Cardiac fibroblast (primary cell): ENCODE data around the gene TANGO2.
A peak's percentile ranks its signal among the peaks of the same experiment; 100 is the strongest.

ENCODE experiments used
- DNase-seq, 2 donors: peaks; one replicate each; pipeline versions ENCODE4 v3.0.0 to v3.0.0-alpha.2; 2010; ENCODE audit warnings: low read depth in 2 of 2
- H3K4me3 ChIP-seq, 2 donors: replicated peaks in 1 of 2; 1 replicate in 1 of 2; 2 replicates in 1 of 2; pipeline ENCODE4 v1.5.1; 2011; ENCODE audit warnings: low read depth in 2 of 2, low read length in 2 of 2, mild to moderate bottlenecking in 2 of 2, moderate library complexity in 1 of 2
- CTCF ChIP-seq: IDR thresholded peaks from one replicate; pipeline ENCODE4 v1.5.1; 2011; ENCODE audit warnings: low read depth, mild to moderate bottlenecking, low read length, inconsistent platforms

Gene TANGO2

GRCh38 chr22:20080445-20080775, 59.5 kb downstream of the TANGO2 start:
- no peak for TF ChIP-seq CTCF
- peak; percentile 45 to 62 for DNase-seq
- H3K4me3 ChIP-seq: peak overlapping the region; percentile 73 to 80

GRCh38 chr22:20080776-20081654, 60.1 kb downstream of the TANGO2 start:
- no peak for TF ChIP-seq CTCF

GRCh38 chr22:20083157-20083890, 62.4 kb downstream of the TANGO2 start:
- no peak for TF ChIP-seq CTCF
- no peak overlapping the region for H3K4me3 ChIP-seq
- DNase-seq: no peak

More at GRCh38 chr22:20080776-20081654, 60.1 kb downstream of the TANGO2 start:
- DNase-seq: peak; percentile 55 to 76
- peak overlapping the region; percentile 73 to 80 for H3K4me3 ChIP-seq

- no peak for TF ChIP-seq CTCF
- no peak overlapping the region for H3K4me3 ChIP-seq
- DNase-seq: no peak
These were observed 63.1 kb downstream of the TANGO2 start for GRCh38 chr22:20083891-20084546.

- DNase-seq: peak; percentile 5 to 12
- no peak overlapping the region for H3K4me3 ChIP-seq
- TF ChIP-seq CTCF: peak; percentile 37
These were observed 63.9 kb downstream of the TANGO2 start for GRCh38 chr22:20084547-20085413.

GRCh38 chr22:20085651-20086050, 64.7 kb downstream of the TANGO2 start:
- H3K4me3 ChIP-seq: no peak overlapping the region
- no peak for TF ChIP-seq CTCF
- DNase-seq: no peak
